SK-N-SH treated with all-trans-retinoic acid at 6 μM for 48 hours (cell line): ENCODE data around the gene KCNA1.

Experiments used
- ATAC-seq: fragments of 200-7000 bp; cut with Tn5 transposase; 3 replicates; pipeline ENCODE4 v1.9.1; 2020; ENCODE audit warnings: mild to moderate bottlenecking, moderate library complexity
- ARNTL ChIP-seq: fragments of 450-650 bp; formaldehyde crosslinking; IDR thresholded peaks from 2 replicates; pipeline ENCODE4 v1.5.0; 2020; ENCODE audit warnings: low read depth, mild to moderate bottlenecking, moderate library complexity, borderline replicate concordance
- BACH2 ChIP-seq: fragments of 250-450 bp; sonication (Bioruptor Pico); IDR thresholded peaks from 2 replicates; pipeline ENCODE4 v1.9.0; 2021; ENCODE audit warnings: mild to moderate bottlenecking, borderline replicate concordance
- CREB5 ChIP-seq: fragments of 250-450 bp; sonication (Bioruptor Pico); IDR thresholded peaks from 2 replicates; pipeline ENCODE4 v1.5.1; 2020; ENCODE audit warnings: low read depth, mild to moderate bottlenecking, moderate library complexity
- CSDC2 ChIP-seq: fragments of 250-450 bp; sonication (Bioruptor Pico); IDR thresholded peaks from 2 replicates; pipeline ENCODE4 v1.5.0; 2020; ENCODE audit warnings: mild to moderate bottlenecking, moderate library complexity
- ESRRG ChIP-seq: fragments of 250-450 bp; sonication (Bioruptor Pico); IDR thresholded peaks from 2 replicates; pipeline ENCODE4 v1.6.1; 2021; ENCODE audit warnings: mild to moderate bottlenecking
- GLIS3 ChIP-seq: fragments of 250-450 bp; sonication (Bioruptor Pico); IDR thresholded peaks from 2 replicates; pipeline ENCODE4 v1.5.0; 2020; ENCODE audit warnings: mild to moderate bottlenecking, moderate library complexity
- ISL1 ChIP-seq: fragments of 250-450 bp; sonication (Bioruptor Pico); IDR thresholded peaks from 2 replicates; pipeline ENCODE4 v2.1.2; 2022; ENCODE audit warnings: mild to moderate bottlenecking, moderate library complexity
- PATZ1 ChIP-seq: fragments of 250-450 bp; sonication (Bioruptor Pico); IDR thresholded peaks from 2 replicates; pipeline ENCODE4 v1.8.0; 2020; ENCODE audit warnings: mild to moderate bottlenecking, moderate library complexity, borderline replicate concordance
- RARB ChIP-seq: fragments of 250-450 bp; sonication (Bioruptor Pico); IDR thresholded peaks from 2 replicates; pipeline ENCODE4 v1.8.0; 2021; ENCODE audit warnings: mild to moderate bottlenecking, moderate library complexity
- SNAI2 ChIP-seq: fragments of 250-450 bp; sonication (Bioruptor Pico); IDR thresholded peaks from 2 replicates; pipeline ENCODE4 v1.5.0; 2020; ENCODE audit warnings: mild to moderate bottlenecking, moderate library complexity
- TCF4 ChIP-seq: fragments of 250-450 bp; sonication (Bioruptor Pico); IDR thresholded peaks from 2 replicates; pipeline ENCODE4 v1.8.0; 2021; ENCODE audit warnings: mild to moderate bottlenecking, moderate library complexity, borderline replicate concordance
- TOX ChIP-seq: fragments of 250-450 bp; sonication (Bioruptor Pico); IDR thresholded peaks from 2 replicates; pipeline ENCODE4 v1.8.0; 2021; ENCODE audit warnings: mild to moderate bottlenecking, moderate library complexity, borderline replicate concordance
- ZC3H10 ChIP-seq: fragments of 250-450 bp; sonication (Bioruptor Pico); IDR thresholded peaks from 2 replicates; pipeline ENCODE4 v1.5.1; 2021; ENCODE audit warnings: mild to moderate bottlenecking, moderate library complexity
- ZFP3 ChIP-seq: fragments of 250-450 bp; sonication (Bioruptor Pico); IDR thresholded peaks from 2 replicates; pipeline ENCODE4 v1.5.0; 2020; ENCODE audit warnings: mild to moderate bottlenecking, moderate library complexity
- ZFP30 ChIP-seq: fragments of 450-650 bp; formaldehyde crosslinking; IDR thresholded peaks from 2 replicates; pipeline ENCODE4 v1.5.0; 2022; ENCODE audit warnings: mild to moderate bottlenecking, moderate library complexity
- ZNF565 ChIP-seq: fragments of 450-650 bp; formaldehyde crosslinking; conservative IDR thresholded peaks from 2 replicates; pipeline ENCODE4 v1.5.0; 2020; ENCODE audit warnings: low read depth, mild to moderate bottlenecking, moderate library complexity
- ZNF70 ChIP-seq: fragments of 450-650 bp; formaldehyde crosslinking; IDR thresholded peaks from 2 replicates; pipeline ENCODE4 v1.5.0; 2020; ENCODE audit warnings: mild to moderate bottlenecking, moderate library complexity
- TF ChIP-seq, protein P1 (sequence below): fragments of 250-450 bp; sonication (Bioruptor Pico); IDR thresholded peaks from 2 replicates; pipeline ENCODE4 v1.8.0; 2021; ENCODE audit warnings: low read depth, mild to moderate bottlenecking, moderate library complexity, borderline replicate concordance
- TF ChIP-seq, protein P2 (sequence below): fragments of 250-450 bp; sonication (Bioruptor Pico); IDR thresholded peaks from 2 replicates; pipeline ENCODE4 v1.5.0; 2020; ENCODE audit warnings: mild to moderate bottlenecking, moderate library complexity

The KCNA1 gene

GRCh38 chr12:4905316-4905715, 4.4 kb upstream of the KCNA1 start:
- TF ChIP-seq, protein P1, sequence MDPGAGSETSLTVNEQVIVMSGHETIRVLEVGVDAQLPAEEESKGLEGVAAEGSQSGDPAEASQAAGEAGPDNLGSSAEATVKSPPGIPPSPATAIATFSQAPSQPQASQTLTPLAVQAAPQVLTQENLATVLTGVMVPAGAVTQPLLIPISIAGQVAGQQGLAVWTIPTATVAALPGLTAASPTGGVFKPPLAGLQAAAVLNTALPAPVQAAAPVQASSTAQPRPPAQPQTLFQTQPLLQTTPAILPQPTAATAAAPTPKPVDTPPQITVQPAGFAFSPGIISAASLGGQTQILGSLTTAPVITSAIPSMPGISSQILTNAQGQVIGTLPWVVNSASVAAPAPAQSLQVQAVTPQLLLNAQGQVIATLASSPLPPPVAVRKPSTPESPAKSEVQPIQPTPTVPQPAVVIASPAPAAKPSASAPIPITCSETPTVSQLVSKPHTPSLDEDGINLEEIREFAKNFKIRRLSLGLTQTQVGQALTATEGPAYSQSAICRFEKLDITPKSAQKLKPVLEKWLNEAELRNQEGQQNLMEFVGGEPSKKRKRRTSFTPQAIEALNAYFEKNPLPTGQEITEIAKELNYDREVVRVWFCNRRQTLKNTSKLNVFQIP (CRISPR knock-in tag): no peak
- no peak for TF ChIP-seq CSDC2 (CRISPR knock-in tag)
- no peak for TF ChIP-seq CREB5 (CRISPR knock-in tag)
- TF ChIP-seq RARB (CRISPR knock-in tag): no peak
- no peak for TF ChIP-seq ZFP3

DNA sequence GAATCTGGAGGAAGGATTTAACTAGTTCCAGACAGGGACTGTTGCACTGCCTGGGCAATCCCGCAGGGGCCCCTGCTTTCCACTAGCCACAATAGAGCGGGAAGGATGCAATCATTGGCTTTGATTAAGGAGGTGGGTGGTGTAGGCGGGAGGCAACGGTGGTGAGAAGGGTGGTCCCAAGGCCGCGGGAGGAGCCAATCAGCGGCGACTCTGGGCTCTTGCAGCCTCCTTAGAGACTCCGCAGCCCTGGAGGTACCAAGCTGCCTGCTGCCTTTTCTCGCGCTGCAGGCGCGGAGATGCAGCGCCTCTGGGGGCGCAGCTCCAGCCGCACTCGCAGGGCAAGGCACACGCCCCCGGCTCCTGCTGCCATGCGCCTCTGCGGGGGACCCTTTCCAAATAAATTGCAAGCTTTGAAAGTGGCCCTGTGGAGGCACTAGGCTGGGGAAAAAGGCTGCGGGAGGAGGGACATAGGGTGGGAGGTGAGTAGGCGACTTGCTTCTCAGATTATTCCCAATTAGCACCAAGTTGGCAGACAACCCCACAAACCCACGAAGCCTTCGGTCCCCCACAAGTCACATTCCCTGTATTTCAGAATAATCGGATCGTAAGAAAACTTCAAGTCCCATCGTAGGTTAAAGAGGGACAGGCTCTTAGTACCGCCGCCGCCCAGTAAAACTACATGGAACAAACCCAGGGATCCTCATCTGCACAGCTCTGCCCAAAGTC, 858 bp upstream of the KCNA1 start:
- TF ChIP-seq PATZ1 (no peak), ZFP3 (no peak), CREB5 (CRISPR knock-in tag) (no peak), ZC3H10 (CRISPR knock-in tag) (no peak)
- TF ChIP-seq, protein P2, sequence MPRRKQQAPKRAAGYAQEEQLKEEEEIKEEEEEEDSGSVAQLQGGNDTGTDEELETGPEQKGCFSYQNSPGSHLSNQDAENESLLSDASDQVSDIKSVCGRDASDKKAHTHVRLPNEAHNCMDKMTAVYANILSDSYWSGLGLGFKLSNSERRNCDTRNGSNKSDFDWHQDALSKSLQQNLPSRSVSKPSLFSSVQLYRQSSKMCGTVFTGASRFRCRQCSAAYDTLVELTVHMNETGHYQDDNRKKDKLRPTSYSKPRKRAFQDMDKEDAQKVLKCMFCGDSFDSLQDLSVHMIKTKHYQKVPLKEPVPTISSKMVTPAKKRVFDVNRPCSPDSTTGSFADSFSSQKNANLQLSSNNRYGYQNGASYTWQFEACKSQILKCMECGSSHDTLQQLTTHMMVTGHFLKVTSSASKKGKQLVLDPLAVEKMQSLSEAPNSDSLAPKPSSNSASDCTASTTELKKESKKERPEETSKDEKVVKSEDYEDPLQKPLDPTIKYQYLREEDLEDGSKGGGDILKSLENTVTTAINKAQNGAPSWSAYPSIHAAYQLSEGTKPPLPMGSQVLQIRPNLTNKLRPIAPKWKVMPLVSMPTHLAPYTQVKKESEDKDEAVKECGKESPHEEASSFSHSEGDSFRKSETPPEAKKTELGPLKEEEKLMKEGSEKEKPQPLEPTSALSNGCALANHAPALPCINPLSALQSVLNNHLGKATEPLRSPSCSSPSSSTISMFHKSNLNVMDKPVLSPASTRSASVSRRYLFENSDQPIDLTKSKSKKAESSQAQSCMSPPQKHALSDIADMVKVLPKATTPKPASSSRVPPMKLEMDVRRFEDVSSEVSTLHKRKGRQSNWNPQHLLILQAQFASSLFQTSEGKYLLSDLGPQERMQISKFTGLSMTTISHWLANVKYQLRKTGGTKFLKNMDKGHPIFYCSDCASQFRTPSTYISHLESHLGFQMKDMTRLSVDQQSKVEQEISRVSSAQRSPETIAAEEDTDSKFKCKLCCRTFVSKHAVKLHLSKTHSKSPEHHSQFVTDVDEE (CRISPR knock-in tag): no peak
- peak; percentile 83 for ATAC-seq

More at GRCh38 chr12:4905316-4905715, 4.4 kb upstream of the KCNA1 start:
- ATAC-seq: no peak

DNA sequence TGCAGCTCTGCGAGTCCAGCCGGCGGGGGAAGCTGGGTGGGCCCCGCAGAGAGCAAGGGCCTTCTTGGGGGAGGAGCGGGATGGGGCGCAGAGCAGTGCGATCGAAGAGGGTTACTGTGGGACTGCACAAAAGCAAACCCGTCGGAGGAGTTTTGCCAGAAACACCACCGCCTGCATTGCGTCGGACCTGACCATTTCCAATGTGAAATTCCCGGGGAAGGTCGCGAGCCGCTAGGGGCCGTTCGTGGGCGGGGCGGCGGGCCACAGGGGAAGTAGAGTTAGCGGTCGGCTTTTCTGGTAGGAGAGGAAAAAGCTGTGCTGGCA, 333 bp upstream of the KCNA1 start:
- peak; percentile 18; the same call in 2 of the 3 replicates for ATAC-seq
- TF ChIP-seq TCF4 (CRISPR knock-in tag) (no peak), SNAI2 (CRISPR knock-in tag) (no peak), TOX (no peak), ZNF70 (CRISPR knock-in tag) (no peak), ZNF565 (CRISPR knock-in tag) (no peak), CREB5 (CRISPR knock-in tag) (no peak), ZFP3 (no peak), ISL1 (CRISPR knock-in tag) (no peak), ARNTL (CRISPR knock-in tag) (no peak), ZFP30 (CRISPR knock-in tag) (no peak), BACH2 (CRISPR knock-in tag) (no peak), GLIS3 (no peak), ESRRG (no peak)
- TF ChIP-seq, protein P1 (CRISPR knock-in tag): no peak
- TF ChIP-seq, protein P2 (CRISPR knock-in tag): no peak
